WTC11 (cell line): ENCODE results near the gene CHST15. TPM values are rescaled to one million over a fixed set of nuclear protein-coding genes. Genes with fewer than 3 reads are reported as not detected.

ENCODE experiments used
- ATAC-seq: fragments of 200-7000 bp; cut with Tn5 transposase; 2 replicates; pipeline ENCODE4 v1.10.0; 2021; ENCODE audit warnings: mild to moderate bottlenecking, moderate library complexity
- CTCF ChIA-PET: fragments of 300-600 bp; sonication (Branson Sonifier 250); formaldehyde crosslinking; loops from one replicate; lab custom pipeline; 2021; ENCODE audit warnings: antibody characterized with exemption; lab: Charles Lee
- POLR2A ChIA-PET: fragments of 350-600 bp; sonication (Branson Sonifier 250); formaldehyde crosslinking; loops from one replicate; lab custom pipeline; 2021; ENCODE audit warnings: antibody characterized with exemption; lab: Charles Lee
- DNase-seq: peaks from one replicate; pipeline ENCODE4 v3.0.0; 2021; ENCODE audit warnings: low spot score
- H3K27ac Mint-ChIP-seq: 2 replicates; pipeline ENCODE4 v1.8.0; 2021; ENCODE audit warnings: mixed read lengths
- H3K27me3 Mint-ChIP-seq: 2 replicates; pipeline ENCODE4 v1.8.0; 2021; ENCODE audit warnings: low read depth, mild to moderate bottlenecking, moderate library complexity, mixed read lengths
- H3K36me3 Mint-ChIP-seq: 2 replicates; pipeline ENCODE4 v1.8.0; 2021; ENCODE audit warnings: mixed read lengths
- H3K4me1 Mint-ChIP-seq: 2 replicates; pipeline ENCODE4 v1.8.0; 2022; ENCODE audit warnings: mixed read lengths
- H3K4me3 Mint-ChIP-seq: 2 replicates; pipeline ENCODE4 v1.8.0; 2021; ENCODE audit warnings: mild to moderate bottlenecking, moderate library complexity, mixed read lengths
- H3K9me3 Mint-ChIP-seq: 2 replicates; pipeline ENCODE4 v1.8.0; 2021; ENCODE audit warnings: mixed read lengths
- GABPB1 ChIP-seq: sonication (generic); formaldehyde crosslinking; IDR thresholded peaks from 2 replicates; pipeline ENCODE4 v1.8.1; 2023; ENCODE audit warnings: mild to moderate bottlenecking, missing genetic modification reagents
- JUN ChIP-seq: sonication (generic); formaldehyde crosslinking; IDR thresholded peaks from 2 replicates; pipeline ENCODE4 v1.8.0; 2023; ENCODE audit warnings: mild to moderate bottlenecking, missing genetic modification reagents
- RORB ChIP-seq: fragments of 250-450 bp; sonication (Bioruptor Pico); IDR thresholded peaks from 2 replicates; pipeline ENCODE4 v1.9.0; 2021; ENCODE audit warnings: mild to moderate bottlenecking
- SMAD4 ChIP-seq: sonication (generic); formaldehyde crosslinking; IDR thresholded peaks from 2 replicates; pipeline ENCODE4 v1.8.0; 2022; ENCODE audit warnings: mild to moderate bottlenecking, missing genetic modification reagents
- TCF7 ChIP-seq: sonication (generic); formaldehyde crosslinking; IDR thresholded peaks from 2 replicates; pipeline ENCODE4 v1.8.0; 2022; ENCODE audit warnings: mild to moderate bottlenecking, low read depth, missing genetic modification reagents, moderate library complexity
- TP53 ChIP-seq: sonication (generic); formaldehyde crosslinking; IDR thresholded peaks from 2 replicates; pipeline ENCODE4 v1.8.1; 2023; ENCODE audit warnings: mild to moderate bottlenecking, missing genetic modification reagents
- ZNF263 ChIP-seq: sonication (generic); formaldehyde crosslinking; IDR thresholded peaks from 2 replicates; pipeline ENCODE4 v1.8.1; 2022; ENCODE audit warnings: low read depth, mild to moderate bottlenecking, moderate library complexity, missing genetic modification reagents
- ZNF396 ChIP-seq: fragments of 250-450 bp; sonication (Bioruptor Pico); IDR thresholded peaks from 2 replicates; pipeline ENCODE4 v1.8.0; 2021; ENCODE audit warnings: mild to moderate bottlenecking, moderate library complexity, borderline replicate concordance
- total RNA-seq: library from RNA; stranded (reverse); gene quantifications from 3 replicates; pipeline ENCODE4 v1.2.3, GENCODE V29; 2021
- TF ChIP-seq, protein P1 (sequence below): fragments of 250-450 bp; sonication (Bioruptor Pico); IDR thresholded peaks from 2 replicates; pipeline ENCODE4 v1.9.0; 2021; ENCODE audit warnings: mild to moderate bottlenecking, borderline replicate concordance
- TF ChIP-seq, protein P2 (sequence below): sonication (generic); formaldehyde crosslinking; IDR thresholded peaks from 2 replicates; pipeline ENCODE4 v1.8.1; 2023; ENCODE audit warnings: mild to moderate bottlenecking, missing genetic modification reagents
- TF ChIP-seq, protein P3 (sequence below): sonication (generic); formaldehyde crosslinking; IDR thresholded peaks from 2 replicates; pipeline ENCODE4 v1.8.1; 2023; ENCODE audit warnings: mild to moderate bottlenecking, missing genetic modification reagents, borderline replicate concordance
- TF ChIP-seq, protein P4 (sequence below): fragments of 250-450 bp; sonication (Bioruptor Pico); IDR thresholded peaks from 2 replicates; pipeline ENCODE4 v2.1.2; 2022; ENCODE audit warnings: mild to moderate bottlenecking, moderate library complexity
- TF ChIP-seq, protein P5 (sequence below): sonication (generic); formaldehyde crosslinking; conservative IDR thresholded peaks from 2 replicates; pipeline ENCODE4 v1.8.1; 2022; ENCODE audit warnings: mild to moderate bottlenecking, missing genetic modification reagents
- TF ChIP-seq, protein P6 (sequence below): fragments of 250-450 bp; sonication (Bioruptor Pico); conservative IDR thresholded peaks from 2 replicates; pipeline ENCODE4 v1.9.0; 2021; ENCODE audit warnings: mild to moderate bottlenecking
- TF ChIP-seq, protein P7 (sequence below): sonication (generic); formaldehyde crosslinking; IDR thresholded peaks from 2 replicates; pipeline ENCODE4 v1.8.1; 2022; ENCODE audit warnings: low read depth, mild to moderate bottlenecking, moderate library complexity, missing genetic modification reagents, borderline replicate concordance

CHST15 gene
- total RNA-seq, 1 experiment from 2014 or later, result 10.7 TPM

DNA sequence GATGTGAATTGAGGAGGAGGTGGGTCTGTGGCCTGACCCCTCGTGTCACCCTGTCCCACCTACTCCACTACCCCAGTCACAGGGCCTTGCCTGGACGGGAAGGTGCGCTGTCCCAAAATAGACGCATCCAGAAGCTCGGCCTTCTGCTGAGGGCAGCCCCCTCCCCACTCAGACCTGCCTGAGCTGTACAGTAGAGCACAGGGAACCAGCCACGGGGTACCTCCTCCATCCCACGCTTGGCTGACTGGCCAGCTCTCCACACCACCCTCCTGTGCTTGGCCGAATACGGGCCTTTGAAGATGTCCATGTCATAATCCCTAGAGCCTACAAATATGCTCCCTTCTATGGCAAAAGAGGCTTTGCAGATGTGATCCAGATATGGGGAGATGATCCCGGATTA lies 88.3 kb downstream of the CHST15 start (continued):
- TF ChIP-seq, protein P1, sequence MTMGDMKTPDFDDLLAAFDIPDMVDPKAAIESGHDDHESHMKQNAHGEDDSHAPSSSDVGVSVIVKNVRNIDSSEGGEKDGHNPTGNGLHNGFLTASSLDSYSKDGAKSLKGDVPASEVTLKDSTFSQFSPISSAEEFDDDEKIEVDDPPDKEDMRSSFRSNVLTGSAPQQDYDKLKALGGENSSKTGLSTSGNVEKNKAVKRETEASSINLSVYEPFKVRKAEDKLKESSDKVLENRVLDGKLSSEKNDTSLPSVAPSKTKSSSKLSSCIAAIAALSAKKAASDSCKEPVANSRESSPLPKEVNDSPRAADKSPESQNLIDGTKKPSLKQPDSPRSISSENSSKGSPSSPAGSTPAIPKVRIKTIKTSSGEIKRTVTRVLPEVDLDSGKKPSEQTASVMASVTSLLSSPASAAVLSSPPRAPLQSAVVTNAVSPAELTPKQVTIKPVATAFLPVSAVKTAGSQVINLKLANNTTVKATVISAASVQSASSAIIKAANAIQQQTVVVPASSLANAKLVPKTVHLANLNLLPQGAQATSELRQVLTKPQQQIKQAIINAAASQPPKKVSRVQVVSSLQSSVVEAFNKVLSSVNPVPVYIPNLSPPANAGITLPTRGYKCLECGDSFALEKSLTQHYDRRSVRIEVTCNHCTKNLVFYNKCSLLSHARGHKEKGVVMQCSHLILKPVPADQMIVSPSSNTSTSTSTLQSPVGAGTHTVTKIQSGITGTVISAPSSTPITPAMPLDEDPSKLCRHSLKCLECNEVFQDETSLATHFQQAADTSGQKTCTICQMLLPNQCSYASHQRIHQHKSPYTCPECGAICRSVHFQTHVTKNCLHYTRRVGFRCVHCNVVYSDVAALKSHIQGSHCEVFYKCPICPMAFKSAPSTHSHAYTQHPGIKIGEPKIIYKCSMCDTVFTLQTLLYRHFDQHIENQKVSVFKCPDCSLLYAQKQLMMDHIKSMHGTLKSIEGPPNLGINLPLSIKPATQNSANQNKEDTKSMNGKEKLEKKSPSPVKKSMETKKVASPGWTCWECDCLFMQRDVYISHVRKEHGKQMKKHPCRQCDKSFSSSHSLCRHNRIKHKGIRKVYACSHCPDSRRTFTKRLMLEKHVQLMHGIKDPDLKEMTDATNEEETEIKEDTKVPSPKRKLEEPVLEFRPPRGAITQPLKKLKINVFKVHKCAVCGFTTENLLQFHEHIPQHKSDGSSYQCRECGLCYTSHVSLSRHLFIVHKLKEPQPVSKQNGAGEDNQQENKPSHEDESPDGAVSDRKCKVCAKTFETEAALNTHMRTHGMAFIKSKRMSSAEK, result no peak
- TF ChIP-seq, protein P2, sequence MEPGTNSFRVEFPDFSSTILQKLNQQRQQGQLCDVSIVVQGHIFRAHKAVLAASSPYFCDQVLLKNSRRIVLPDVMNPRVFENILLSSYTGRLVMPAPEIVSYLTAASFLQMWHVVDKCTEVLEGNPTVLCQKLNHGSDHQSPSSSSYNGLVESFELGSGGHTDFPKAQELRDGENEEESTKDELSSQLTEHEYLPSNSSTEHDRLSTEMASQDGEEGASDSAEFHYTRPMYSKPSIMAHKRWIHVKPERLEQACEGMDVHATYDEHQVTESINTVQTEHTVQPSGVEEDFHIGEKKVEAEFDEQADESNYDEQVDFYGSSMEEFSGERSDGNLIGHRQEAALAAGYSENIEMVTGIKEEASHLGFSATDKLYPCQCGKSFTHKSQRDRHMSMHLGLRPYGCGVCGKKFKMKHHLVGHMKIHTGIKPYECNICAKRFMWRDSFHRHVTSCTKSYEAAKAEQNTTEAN (CRISPR knock-in tag), result no peak
- TF ChIP-seq TCF7, result no peak

DNA sequence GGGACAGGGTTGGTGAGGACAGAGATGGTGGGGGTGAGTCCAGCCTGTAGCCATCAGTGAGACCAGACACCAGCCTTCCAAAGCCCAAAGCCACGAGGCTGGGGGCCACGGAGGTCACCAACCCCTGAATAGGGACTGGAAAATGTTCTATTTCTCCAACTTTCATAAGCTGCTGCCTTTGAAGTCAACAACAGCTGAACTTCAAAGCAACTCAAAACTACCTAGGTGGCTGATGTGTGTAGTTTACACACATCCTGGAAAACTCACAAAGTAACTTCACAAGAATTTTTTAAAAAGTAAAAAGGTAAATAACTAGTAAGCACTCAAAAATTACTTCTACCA lies 88.8 kb downstream of the CHST15 start:
- no peak for ATAC-seq
- no peak for DNase-seq
- ChIA-PET CTCF (interaction anchor here (1.5 kb wide), 2 partner anchors 9 to 10 kb away, joined by 5 read pairs; no protein-coding TSS in a partner anchor), POLR2A (no interaction called here)
- Mint-ChIP-seq H3K9me3 (no peaks in the 10 kb centered on the region), H3K36me3 (peaks cover 10% of the 10 kb centered on the region), H3K4me1 (peaks cover 6% of the 10 kb centered on the region; the same call in 1 of the 2 replicates), H3K27me3 (no peaks in the 10 kb centered on the region), H3K4me3 (no peak overlapping the region), H3K27ac (no peak overlapping the region)
- peak; percentile 86 for TF ChIP-seq GABPB1 (CRISPR knock-in tag)
- TF ChIP-seq, protein P3, sequence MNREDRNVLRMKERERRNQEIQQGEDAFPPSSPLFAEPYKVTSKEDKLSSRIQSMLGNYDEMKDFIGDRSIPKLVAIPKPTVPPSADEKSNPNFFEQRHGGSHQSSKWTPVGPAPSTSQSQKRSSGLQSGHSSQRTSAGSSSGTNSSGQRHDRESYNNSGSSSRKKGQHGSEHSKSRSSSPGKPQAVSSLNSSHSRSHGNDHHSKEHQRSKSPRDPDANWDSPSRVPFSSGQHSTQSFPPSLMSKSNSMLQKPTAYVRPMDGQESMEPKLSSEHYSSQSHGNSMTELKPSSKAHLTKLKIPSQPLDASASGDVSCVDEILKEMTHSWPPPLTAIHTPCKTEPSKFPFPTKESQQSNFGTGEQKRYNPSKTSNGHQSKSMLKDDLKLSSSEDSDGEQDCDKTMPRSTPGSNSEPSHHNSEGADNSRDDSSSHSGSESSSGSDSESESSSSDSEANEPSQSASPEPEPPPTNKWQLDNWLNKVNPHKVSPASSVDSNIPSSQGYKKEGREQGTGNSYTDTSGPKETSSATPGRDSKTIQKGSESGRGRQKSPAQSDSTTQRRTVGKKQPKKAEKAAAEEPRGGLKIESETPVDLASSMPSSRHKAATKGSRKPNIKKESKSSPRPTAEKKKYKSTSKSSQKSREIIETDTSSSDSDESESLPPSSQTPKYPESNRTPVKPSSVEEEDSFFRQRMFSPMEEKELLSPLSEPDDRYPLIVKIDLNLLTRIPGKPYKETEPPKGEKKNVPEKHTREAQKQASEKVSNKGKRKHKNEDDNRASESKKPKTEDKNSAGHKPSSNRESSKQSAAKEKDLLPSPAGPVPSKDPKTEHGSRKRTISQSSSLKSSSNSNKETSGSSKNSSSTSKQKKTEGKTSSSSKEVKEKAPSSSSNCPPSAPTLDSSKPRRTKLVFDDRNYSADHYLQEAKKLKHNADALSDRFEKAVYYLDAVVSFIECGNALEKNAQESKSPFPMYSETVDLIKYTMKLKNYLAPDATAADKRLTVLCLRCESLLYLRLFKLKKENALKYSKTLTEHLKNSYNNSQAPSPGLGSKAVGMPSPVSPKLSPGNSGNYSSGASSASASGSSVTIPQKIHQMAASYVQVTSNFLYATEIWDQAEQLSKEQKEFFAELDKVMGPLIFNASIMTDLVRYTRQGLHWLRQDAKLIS (CRISPR knock-in tag), result no peak

DNA sequence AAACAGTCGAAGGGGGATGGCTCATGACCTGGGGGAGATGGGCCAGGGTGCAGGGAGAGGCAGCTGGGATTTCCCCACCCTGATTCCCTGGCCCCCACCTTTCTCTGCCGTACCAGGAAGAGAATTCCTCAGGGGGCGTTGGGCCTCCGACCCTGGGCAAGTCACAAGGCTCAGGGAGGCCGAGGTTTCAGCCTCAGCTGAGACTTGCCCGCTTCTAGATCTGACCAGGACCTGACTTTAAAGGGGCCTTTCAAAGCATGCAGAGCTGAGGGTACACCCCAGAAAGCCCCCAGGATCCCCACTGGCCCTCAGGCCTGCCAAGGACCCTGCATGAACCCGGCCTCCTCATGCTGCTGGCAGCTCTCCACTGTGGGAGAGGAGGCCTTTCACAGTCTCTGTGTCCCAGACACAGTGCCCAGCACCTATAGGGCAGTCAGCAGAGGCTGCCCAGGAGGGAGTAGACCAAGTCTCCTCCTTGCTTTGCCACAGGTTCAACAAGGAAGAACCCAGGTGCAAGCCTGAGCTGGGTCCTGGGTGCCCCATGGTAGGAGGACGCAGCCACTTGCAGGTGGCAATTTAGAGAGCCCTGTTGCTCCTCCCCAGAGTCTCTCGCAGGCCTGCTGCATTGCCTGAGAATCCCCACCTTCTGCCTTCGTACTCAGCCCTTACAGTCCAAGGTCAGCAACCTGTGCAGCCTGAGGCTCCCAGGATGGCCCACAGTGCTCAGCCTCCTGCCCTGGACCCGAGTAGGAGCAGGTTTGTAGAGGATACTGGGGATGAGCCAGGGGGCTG lies 89.3 kb downstream of the CHST15 start:
- Mint-ChIP-seq H3K27me3 (no peaks in the 10 kb centered on the region), H3K36me3 (peaks cover 5% of the 10 kb centered on the region), H3K9me3 (no peaks in the 10 kb centered on the region), H3K27ac (no peak overlapping the region), H3K4me1 (peaks cover 10% of the 10 kb centered on the region), H3K4me3 (no peak overlapping the region)
- no peak for ATAC-seq
- no peak for DNase-seq
- ChIA-PET CTCF (interaction anchor here (0.8 to 1.5 kb wide), 2 partner anchors 8 to 10 kb away, joined by 4 to 5 read pairs; no protein-coding TSS in a partner anchor), POLR2A (no interaction called here)
- TF ChIP-seq TP53 (CRISPR knock-in tag) (no peak), RORB (no peak), SMAD4 (CRISPR knock-in tag) (no peak), ZNF263 (CRISPR knock-in tag) (no peak), ZNF396 (CRISPR knock-in tag) (no peak), JUN (CRISPR knock-in tag) (no peak)
- TF ChIP-seq, protein P4, sequence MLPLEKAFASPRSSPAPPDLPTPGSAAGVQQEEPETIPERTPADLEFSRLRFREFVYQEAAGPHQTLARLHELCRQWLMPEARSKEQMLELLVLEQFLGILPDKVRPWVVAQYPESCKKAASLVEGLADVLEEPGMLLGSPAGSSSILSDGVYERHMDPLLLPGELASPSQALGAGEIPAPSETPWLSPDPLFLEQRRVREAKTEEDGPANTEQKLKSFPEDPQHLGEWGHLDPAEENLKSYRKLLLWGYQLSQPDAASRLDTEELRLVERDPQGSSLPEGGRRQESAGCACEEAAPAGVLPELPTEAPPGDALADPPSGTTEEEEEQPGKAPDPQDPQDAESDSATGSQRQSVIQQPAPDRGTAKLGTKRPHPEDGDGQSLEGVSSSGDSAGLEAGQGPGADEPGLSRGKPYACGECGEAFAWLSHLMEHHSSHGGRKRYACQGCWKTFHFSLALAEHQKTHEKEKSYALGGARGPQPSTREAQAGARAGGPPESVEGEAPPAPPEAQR (CRISPR knock-in tag), result no peak
- TF ChIP-seq, protein P5, sequence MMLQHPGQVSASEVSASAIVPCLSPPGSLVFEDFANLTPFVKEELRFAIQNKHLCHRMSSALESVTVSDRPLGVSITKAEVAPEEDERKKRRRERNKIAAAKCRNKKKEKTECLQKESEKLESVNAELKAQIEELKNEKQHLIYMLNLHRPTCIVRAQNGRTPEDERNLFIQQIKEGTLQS (CRISPR knock-in tag), result no peak
- TF ChIP-seq, protein P6, sequence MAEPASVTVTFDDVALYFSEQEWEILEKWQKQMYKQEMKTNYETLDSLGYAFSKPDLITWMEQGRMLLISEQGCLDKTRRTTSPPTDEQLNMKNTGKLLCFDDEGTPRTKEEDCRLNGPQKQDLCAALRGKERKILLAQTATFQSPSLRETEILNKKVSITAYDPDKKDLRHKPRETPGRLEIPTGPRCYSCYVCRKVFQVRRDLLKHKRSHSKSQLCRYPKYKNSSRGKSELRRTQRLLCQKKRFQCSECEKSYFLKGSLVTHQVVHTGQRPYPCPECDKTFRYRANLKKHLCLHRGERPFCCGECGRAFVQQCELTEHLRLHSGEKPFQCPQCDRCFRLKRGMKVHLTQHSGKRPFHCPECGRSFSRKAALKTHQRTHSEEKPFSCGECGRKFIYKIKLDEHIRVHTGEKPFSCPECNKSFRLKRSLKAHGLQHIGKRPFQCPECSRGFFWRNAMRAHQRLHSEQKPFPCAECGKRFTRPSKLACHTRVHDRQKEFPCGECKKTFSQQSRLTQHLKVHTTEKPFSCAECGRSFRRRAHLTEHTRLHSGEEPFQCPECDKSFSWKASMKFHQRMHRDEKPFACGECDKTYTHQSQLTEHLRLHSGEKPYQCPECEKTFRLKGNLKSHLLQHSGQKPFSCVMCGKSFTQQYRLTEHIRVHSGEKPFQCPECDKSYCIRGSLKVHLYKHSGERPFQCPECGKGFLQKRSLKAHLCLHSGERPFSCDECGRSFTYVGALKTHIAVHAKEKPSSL, result no peak
- TF ChIP-seq, protein P7, sequence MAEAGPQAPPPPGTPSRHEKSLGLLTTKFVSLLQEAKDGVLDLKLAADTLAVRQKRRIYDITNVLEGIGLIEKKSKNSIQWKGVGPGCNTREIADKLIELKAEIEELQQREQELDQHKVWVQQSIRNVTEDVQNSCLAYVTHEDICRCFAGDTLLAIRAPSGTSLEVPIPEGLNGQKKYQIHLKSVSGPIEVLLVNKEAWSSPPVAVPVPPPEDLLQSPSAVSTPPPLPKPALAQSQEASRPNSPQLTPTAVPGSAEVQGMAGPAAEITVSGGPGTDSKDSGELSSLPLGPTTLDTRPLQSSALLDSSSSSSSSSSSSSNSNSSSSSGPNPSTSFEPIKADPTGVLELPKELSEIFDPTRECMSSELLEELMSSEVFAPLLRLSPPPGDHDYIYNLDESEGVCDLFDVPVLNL (CRISPR knock-in tag), result no peak
